K562 (cell line): Measurements from ENCODE around the gene DNAAF9. TPM values are rescaled to one million over a fixed set of nuclear protein-coding genes. Genes with fewer than 3 reads are reported as not detected.

ENCODE experiments used
- ATAC-seq: fragments of 200-7000 bp; cut with Tn5 transposase; 3 replicates; pipeline ENCODE4 v1.9.1; 2020; ENCODE audit warnings: moderate library complexity
- BruUV-seq: library from RNA; stranded (reverse); fragments of 400-500 nt; replicated peaks from 2 replicates; lab custom pipeline; 2021; lab: Mats Ljungman, UMichigan
- CTCF ChIA-PET: fragments of 300-600 bp; formaldehyde crosslinking; extraction: SDS; loops from one replicate; lab custom pipeline; 2021; ENCODE audit warnings: low intra/inter-chr PET ratio; lab: Yijun Ruan, JAX
- POLR2A ChIA-PET: fragments of 300-600, 350-650 bp; sonication (Branson Sonifier 250); formaldehyde crosslinking; extraction: SDS; loops from one replicate; lab custom pipeline; 2021; ENCODE audit warnings: antibody characterized with exemption, inconsistent platforms; lab: Yijun Ruan, JAX
- DNase-seq, 4 experiments: peaks; one replicate each; pipeline versions ENCODE4 v3.0.0 to v3.0.0-alpha.2; 2011 to 2018; ENCODE audit warnings: low spot score in 3 of 4, mixed read lengths in 3 of 4; ENCODE audit errors: extremely low read depth in 1 of 4
- FAIRE-seq: peaks from 2 replicates; lab custom pipeline; 2011; peaks lifted over from hg19 to GRCh38; lab: Jason Lieb, UNC
- H2AFZ ChIP-seq: 2 replicates; pipeline ENCODE4 v1.6.0; 2011; ENCODE audit warnings: low read depth, low read length, control low read depth, inconsistent platforms
- H3K27ac ChIP-seq: fragments of 200-600 bp; 3 replicates; pipeline ENCODE4 v1.8.0; 2011; ENCODE audit warnings: low read depth, mild to moderate bottlenecking, control low read depth, inconsistent platforms, low read length, moderate library complexity, mixed read lengths; ENCODE audit errors: extremely low read depth
- H3K27me3 ChIP-seq, 2 experiments: fragments of 300-600 bp in 1 of 2; 2 replicates in 1 of 2; 3 replicates in 1 of 2; pipeline versions ENCODE4 v1.6.0 to v1.8.0; 2011; ENCODE audit warnings: inconsistent platforms in 2 of 2, low read length in 2 of 2, mild to moderate bottlenecking in 1 of 2, mixed read lengths in 1 of 2, moderate library complexity in 1 of 2; ENCODE audit not compliant: control insufficient read depth in 2 of 2, insufficient read depth in 2 of 2
- H3K36me3 ChIP-seq: fragments of 300-600 bp; 3 replicates; pipeline ENCODE4 v1.8.0; 2011; ENCODE audit warnings: mild to moderate bottlenecking, low read length, inconsistent platforms; ENCODE audit not compliant: control insufficient read depth, insufficient read depth
- H3K4me1 ChIP-seq, 2 experiments: fragments of 200-600 bp in 1 of 2; replicated peaks in 1 of 2; 2 replicates in 1 of 2; 3 replicates in 1 of 2; pipeline versions ENCODE4 v1.5.1 to v1.8.0; 2011; ENCODE audit warnings: inconsistent platforms in 2 of 2, low read length in 2 of 2, mild to moderate bottlenecking in 1 of 2, mixed read lengths in 1 of 2, moderate library complexity in 1 of 2; ENCODE audit not compliant: control insufficient read depth in 2 of 2, insufficient read depth in 2 of 2
- H3K4me2 ChIP-seq: 2 replicates; pipeline ENCODE4 v1.6.1; 2011; ENCODE audit warnings: low read length, control low read depth, inconsistent platforms, mixed read lengths; ENCODE audit not compliant: insufficient read depth
- H3K4me3 ChIP-seq: fragments of 200-600 bp; sonication (generic), shearing (Covaris generic); 2 replicates; pipeline ENCODE4 v1.5.1; 2016; ENCODE audit warnings: control low read depth, inconsistent platforms
- H3K79me2 ChIP-seq: fragments of 200-600 bp; 3 replicates; pipeline ENCODE4 v1.8.0; 2011; ENCODE audit warnings: low read length, inconsistent platforms; ENCODE audit not compliant: control insufficient read depth, insufficient read depth
- H3K9ac ChIP-seq, 2 experiments: 2 replicates each; pipeline versions ENCODE4 v1.6.0 to v1.6.1; 2011; ENCODE audit warnings: low read depth in 2 of 2, low read length in 2 of 2, control low read depth in 1 of 2, inconsistent platforms in 1 of 2, mild to moderate bottlenecking in 1 of 2, mixed read lengths in 1 of 2; ENCODE audit not compliant: insufficient read depth in 1 of 2
- H3K9me1 ChIP-seq: one replicate; pipeline ENCODE4 v1.6.0; 2011; ENCODE audit warnings: inconsistent platforms, mild to moderate bottlenecking, low read length, moderate library complexity; ENCODE audit not compliant: control insufficient read depth, insufficient read depth
- H3K9me3 ChIP-seq: replicated peaks from 2 replicates; pipeline ENCODE4 v1.5.1; 2011; ENCODE audit warnings: low read depth, low read length, inconsistent platforms; ENCODE audit not compliant: control insufficient read depth, insufficient read depth
- H4K20me1 ChIP-seq: replicated peaks from 2 replicates; pipeline ENCODE4 v1.6.1; 2011; ENCODE audit warnings: low read length, inconsistent platforms, mixed read lengths; ENCODE audit not compliant: control insufficient read depth, insufficient read depth
- KDM2B ChIP-seq: fragments of 250-450 bp; sonication (Bioruptor Pico); IDR thresholded peaks from 2 replicates; pipeline ENCODE4 v1.8.0; 2021; ENCODE audit warnings: mild to moderate bottlenecking, moderate library complexity
- MEF2D ChIP-seq: conservative IDR thresholded peaks from 2 replicates; pipeline ENCODE4 v1.6.1; 2016; ENCODE audit warnings: low read depth, missing genetic modification characterization, missing compliant biosample characterization
- NFXL1 ChIP-seq: fragments of 450-650 bp; formaldehyde crosslinking; IDR thresholded peaks from 2 replicates; pipeline ENCODE4 v1.4.0; 2021; ENCODE audit warnings: mild to moderate bottlenecking
- RUNX1 ChIP-seq: sonication (generic); IDR thresholded peaks from 2 replicates; pipeline ENCODE4 v1.6.1; 2016; ENCODE audit warnings: antibody characterized with exemption, low read depth
- ZNF407 ChIP-seq: fragments of 450-650 bp; IDR thresholded peaks from 2 replicates; pipeline ENCODE4 v1.6.1; 2016; ENCODE audit warnings: low read depth
- ZNF644 ChIP-seq: fragments of 200-800 bp; sonication (Bioruptor generic); IDR thresholded peaks from 2 replicates; pipeline ENCODE4 v1.6.1; 2016; ENCODE audit warnings: low read depth, missing genetic modification characterization, missing compliant biosample characterization
- WGBS: fragments of 100-300 bp; shearing (Covaris generic); methylation state at CpG from one replicate; pipeline ENCODE4 v1.1.6; 2016; ENCODE audit warnings: low coverage, mixed read lengths; ENCODE audit not compliant: insufficient coverage; ENCODE audit errors: missing lambda C conversion rate; 5-methylcytosine and 5-hydroxymethylcytosine counted together
- in situ Hi-C: fragments of 300-500 bp; cut with MboI; formaldehyde crosslinking; loops from 4 replicates; pipeline ENCODE4 v1.15.0; 2018; ENCODE audit warnings: inconsistent platforms, mixed read lengths
- intact Hi-C: fragments of 100-400 bp; cut with micrococcal nuclease; formaldehyde crosslinking; loops from 2 replicates; pipeline ENCODE4 v1.14.2; 2022
- polyA plus RNA-seq, 8 experiments: library from polyadenylated mRNA; depleted of rRNA in 4 of 8; stranded (reverse) in 5 of 8; unstranded in 3 of 8; fragments of >200 nt; fragmentation: Nextera tagmentation in 2 of 8; fragmentation: Illumina TruSeq in 1 of 8; extraction: Ambion mirVana in 2 of 8; extraction: Trizol in 1 of 8; gene quantifications; 2 replicates each; pipeline versions ENCODE4 v1.2.1 to v1.2.3, GENCODE V29; 2011 to 2014; ENCODE audit warnings: inconsistent platforms in 1 of 8, missing spikeins in 1 of 8
- total RNA-seq, 7 experiments: library from RNA; depleted of rRNA in 6 of 7; stranded (reverse); fragments of >200 nt in 6 of 7; fragmentation: Illumina TruSeq in 2 of 7; extraction: Trizol in 2 of 7; gene quantifications; 2 replicates each; pipeline versions ENCODE4 v1.2.1 to v1.2.3, GENCODE V29; 2011 to 2021; ENCODE audit warnings: low replicate concordance in 1 of 7
- TF ChIP-seq, protein P1 (sequence below): fragments of 200-800 bp; sonication (Bioruptor generic); IDR thresholded peaks from 2 replicates; pipeline ENCODE4 v1.6.1; 2016; ENCODE audit warnings: missing genetic modification characterization, missing compliant biosample characterization

Gene DNAAF9
- total and polyA plus RNA-seq, 9 of the 15 experiments (the other 6 are each of a cell fraction or from before 2014, with no cell fraction given) = 0.42 to 2.9 (median 1.9) TPM

- in situ Hi-C loops (no loop called here), intact Hi-C loops (no loop called here)
- FAIRE-seq (no peak), DNase-seq (no peak), ATAC-seq (no peak)
- Histone ChIP-seq H3K27me3 (no peaks in the 10 kb centered on the region), H3K79me2 (peaks cover 5% of the 10 kb centered on the region; the same call in 2 of the 3 replicates), H3K4me2 (no peak overlapping the region), H3K36me3 (no peaks in the 10 kb centered on the region; the same call in 2 of the 3 replicates), H3K4me1 (no peaks in the 10 kb centered on the region), H3K9me3 (no peaks in the 10 kb centered on the region), H3K4me3 (no peak overlapping the region), H3K9me1 (no peaks in the 10 kb centered on the region), H2AFZ (no peak overlapping the region), H3K27ac (no peak overlapping the region), H3K9ac (no peak overlapping the region), H4K20me1 (no peaks in the 10 kb centered on the region)
- no TSS peak for BruUV-seq
- CTCF ChIA-PET = no interaction called here
- POLR2A ChIA-PET = interaction anchor here (0.6 to 1.1 kb wide), 5 partner anchors 55 to 494 kb away, joined by 3 read pairs; no protein-coding TSS in a partner anchor
- WGBS = 78% methylated on average over 4 of the region's 4 CpGs
- TF ChIP-seq ZNF407 = no peak
- TF ChIP-seq MEF2D (tag) = no peak
- TF ChIP-seq NFXL1 (CRISPR knock-in tag) = no peak
- TF ChIP-seq, protein P1, sequence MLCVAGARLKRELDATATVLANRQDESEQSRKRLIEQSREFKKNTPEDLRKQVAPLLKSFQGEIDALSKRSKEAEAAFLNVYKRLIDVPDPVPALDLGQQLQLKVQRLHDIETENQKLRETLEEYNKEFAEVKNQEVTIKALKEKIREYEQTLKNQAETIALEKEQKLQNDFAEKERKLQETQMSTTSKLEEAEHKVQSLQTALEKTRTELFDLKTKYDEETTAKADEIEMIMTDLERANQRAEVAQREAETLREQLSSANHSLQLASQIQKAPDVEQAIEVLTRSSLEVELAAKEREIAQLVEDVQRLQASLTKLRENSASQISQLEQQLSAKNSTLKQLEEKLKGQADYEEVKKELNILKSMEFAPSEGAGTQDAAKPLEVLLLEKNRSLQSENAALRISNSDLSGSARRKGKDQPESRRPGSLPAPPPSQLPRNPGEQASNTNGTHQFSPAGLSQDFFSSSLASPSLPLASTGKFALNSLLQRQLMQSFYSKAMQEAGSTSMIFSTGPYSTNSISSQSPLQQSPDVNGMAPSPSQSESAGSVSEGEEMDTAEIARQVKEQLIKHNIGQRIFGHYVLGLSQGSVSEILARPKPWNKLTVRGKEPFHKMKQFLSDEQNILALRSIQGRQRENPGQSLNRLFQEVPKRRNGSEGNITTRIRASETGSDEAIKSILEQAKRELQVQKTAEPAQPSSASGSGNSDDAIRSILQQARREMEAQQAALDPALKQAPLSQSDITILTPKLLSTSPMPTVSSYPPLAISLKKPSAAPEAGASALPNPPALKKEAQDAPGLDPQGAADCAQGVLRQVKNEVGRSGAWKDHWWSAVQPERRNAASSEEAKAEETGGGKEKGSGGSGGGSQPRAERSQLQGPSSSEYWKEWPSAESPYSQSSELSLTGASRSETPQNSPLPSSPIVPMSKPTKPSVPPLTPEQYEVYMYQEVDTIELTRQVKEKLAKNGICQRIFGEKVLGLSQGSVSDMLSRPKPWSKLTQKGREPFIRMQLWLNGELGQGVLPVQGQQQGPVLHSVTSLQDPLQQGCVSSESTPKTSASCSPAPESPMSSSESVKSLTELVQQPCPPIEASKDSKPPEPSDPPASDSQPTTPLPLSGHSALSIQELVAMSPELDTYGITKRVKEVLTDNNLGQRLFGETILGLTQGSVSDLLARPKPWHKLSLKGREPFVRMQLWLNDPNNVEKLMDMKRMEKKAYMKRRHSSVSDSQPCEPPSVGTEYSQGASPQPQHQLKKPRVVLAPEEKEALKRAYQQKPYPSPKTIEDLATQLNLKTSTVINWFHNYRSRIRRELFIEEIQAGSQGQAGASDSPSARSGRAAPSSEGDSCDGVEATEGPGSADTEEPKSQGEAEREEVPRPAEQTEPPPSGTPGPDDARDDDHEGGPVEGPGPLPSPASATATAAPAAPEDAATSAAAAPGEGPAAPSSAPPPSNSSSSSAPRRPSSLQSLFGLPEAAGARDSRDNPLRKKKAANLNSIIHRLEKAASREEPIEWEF = no peak
- TF ChIP-seq RUNX1 = no peak
- no peak for TF ChIP-seq ZNF644 (tag)
- TF ChIP-seq KDM2B (CRISPR knock-in tag) = no peak
Measured at GRCh38 chr20:3400260-3401155, 7.0 kb downstream of the DNAAF9 start.
